ENCODE results near the gene FAM20B. TPM values are rescaled to one million over a fixed set of nuclear protein-coding genes. Genes with fewer than 3 reads are reported as not detected.

FAM20B gene
- total and polyA plus RNA-seq, 8 donors = 5.4 to 24.6 (median 16.0) TPM

DNA sequence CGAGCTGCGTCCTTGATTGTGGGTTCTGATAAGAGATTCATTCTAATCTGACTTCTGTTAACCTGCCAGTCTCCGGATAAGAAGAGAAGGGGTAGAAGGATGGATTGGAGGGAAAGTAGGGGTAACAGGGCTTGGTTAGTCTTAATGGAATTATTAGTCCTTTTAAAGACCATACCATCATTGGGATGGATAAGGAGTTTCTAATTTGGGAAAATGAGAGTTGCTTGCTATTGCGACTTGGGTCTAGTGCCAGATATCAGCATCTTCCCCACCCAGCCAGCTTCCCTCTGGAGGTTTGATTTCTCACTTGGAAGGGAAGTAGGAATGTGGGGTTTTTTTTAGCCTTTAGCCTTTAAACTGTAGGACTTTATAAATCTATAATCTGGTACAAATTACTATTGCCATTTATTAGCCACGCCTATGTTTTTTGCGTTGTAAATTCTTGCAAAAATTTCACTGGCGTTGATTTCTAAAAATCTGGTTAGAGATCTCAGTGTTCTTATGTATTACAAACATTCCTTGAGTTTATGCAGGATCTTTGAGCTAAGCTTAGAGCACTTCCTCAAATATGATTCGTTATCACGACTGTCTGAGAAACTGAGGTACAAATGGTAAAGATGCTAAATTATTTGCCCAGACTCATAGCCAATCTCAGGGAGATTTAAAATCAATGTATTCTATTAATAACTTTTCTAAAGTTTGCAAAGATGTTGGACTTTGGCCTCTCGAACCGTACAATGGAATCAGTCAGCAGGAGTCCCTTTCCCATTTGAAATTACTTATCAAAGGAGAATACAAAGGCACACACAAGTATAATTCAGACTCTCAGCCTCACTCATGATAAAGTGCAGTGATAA, 1.3 kb downstream of the FAM20B start:
- H3K4me1 ChIP-seq = peaks cover 34 to 47% (median 36%) of the 10 kb centered on the region in 3 donors
- no peak for FAIRE-seq

DNA sequence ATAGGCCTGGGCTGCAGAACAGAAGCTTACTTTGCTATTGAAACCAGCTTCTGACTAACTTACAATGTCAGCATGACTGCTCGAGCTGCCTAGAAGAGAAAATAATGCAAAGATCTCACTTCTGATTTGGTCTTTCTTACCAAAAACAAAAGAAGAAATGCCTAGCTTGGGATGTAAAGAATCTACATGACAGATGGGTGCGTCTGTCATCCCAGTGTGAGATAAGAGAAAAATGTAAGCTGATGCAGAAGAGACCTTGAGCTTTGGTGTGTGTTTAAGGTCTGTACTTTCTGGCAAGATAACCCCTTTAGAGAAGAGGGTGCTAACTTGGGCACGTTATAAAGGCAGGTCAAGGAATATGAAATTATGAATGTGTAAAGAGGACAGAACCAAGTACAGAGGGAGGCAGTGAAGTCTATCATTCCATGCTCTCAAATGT, 3.6 kb downstream of the FAM20B start:
- no peak for FAIRE-seq
- peaks cover 47 to 57% (median 51%) of the 10 kb centered on the region in 3 donors for H3K4me1 ChIP-seq
- no peak for ATAC-seq

More for the DNA sequence above, 1.3 kb downstream of the FAM20B start:
- Histone ChIP-seq H3K9me3 (no peaks in the 10 kb centered on the region), H3K27ac (peak overlapping the region; percentile 90 to 99 (median 98)), H3K4me3 (peak overlapping the region; percentile 57 to 94 (median 76)), H3K36me3 (no peaks in the 10 kb centered on the region), H3K27me3 (no peaks in the 10 kb centered on the region)
- peak in 2 of 4 donors; percentile 5 to 6 for ATAC-seq
- intact Hi-C loops (cut with DNase I) = no loop called here
- peak in 2 of 6 donors; percentile 11 to 25 for DNase-seq
- 4% methylated on average over 11 of the region's 11 CpGs for WGBS, 2 donors
- TF ChIP-seq, protein P1, sequence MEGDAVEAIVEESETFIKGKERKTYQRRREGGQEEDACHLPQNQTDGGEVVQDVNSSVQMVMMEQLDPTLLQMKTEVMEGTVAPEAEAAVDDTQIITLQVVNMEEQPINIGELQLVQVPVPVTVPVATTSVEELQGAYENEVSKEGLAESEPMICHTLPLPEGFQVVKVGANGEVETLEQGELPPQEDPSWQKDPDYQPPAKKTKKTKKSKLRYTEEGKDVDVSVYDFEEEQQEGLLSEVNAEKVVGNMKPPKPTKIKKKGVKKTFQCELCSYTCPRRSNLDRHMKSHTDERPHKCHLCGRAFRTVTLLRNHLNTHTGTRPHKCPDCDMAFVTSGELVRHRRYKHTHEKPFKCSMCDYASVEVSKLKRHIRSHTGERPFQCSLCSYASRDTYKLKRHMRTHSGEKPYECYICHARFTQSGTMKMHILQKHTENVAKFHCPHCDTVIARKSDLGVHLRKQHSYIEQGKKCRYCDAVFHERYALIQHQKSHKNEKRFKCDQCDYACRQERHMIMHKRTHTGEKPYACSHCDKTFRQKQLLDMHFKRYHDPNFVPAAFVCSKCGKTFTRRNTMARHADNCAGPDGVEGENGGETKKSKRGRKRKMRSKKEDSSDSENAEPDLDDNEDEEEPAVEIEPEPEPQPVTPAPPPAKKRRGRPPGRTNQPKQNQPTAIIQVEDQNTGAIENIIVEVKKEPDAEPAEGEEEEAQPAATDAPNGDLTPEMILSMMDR (IDR thresholded peaks at IDR 0.05) = no peak

DNA sequence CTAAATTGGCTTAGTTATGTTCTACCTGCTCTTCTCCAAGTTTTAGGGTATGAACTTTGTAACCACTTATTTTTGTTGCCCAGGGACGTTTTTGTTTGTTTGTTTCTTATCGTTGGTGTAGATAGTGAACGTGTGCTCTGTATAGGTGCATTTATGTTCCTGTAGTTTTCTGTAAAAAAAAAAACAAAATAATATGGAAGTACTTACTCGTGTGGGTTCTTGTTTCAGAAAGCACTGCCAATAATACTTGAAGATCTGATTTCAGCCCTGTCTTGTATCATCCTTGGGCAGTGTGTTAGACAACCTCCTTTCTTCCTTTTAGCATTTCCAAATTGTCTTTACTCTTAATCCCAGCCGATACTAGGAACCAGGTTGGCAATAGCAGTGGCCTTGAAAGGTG, 4.4 kb downstream of the FAM20B start:
- FAIRE-seq (no peak), DNase-seq (no peak), ATAC-seq (no peak)
- H3K4me1 ChIP-seq = peaks cover 47 to 60% (median 51%) of the 10 kb centered on the region in 3 donors
- H3K9me3 ChIP-seq = no peaks in the 10 kb centered on the region
- no peaks in the 10 kb centered on the region for H3K36me3 ChIP-seq
- no peaks in the 10 kb centered on the region for H3K27me3 ChIP-seq
- TF ChIP-seq, protein P1 (IDR thresholded peaks at IDR 0.05) = no peak
- intact Hi-C loops (cut with DNase I) = no loop called here
- no peak overlapping the region for H3K4me3 ChIP-seq
- no peak overlapping the region for H3K27ac ChIP-seq
- 14 to 15% methylated on average over 5 of the region's 5 CpGs for WGBS, 2 donors

More for the DNA sequence above, 3.6 kb downstream of the FAM20B start:
- H3K27me3 ChIP-seq = no peaks in the 10 kb centered on the region
- 20% methylated on average over 3 of the region's 3 CpGs for WGBS, 2 donors
- H3K36me3 ChIP-seq = no peaks in the 10 kb centered on the region
- peak overlapping the region in 2 of 4 donors; percentile 13 to 33 for H3K27ac ChIP-seq
- intact Hi-C loops (cut with DNase I) = no loop called here
- H3K4me3 ChIP-seq = no peak overlapping the region
- no peaks in the 10 kb centered on the region for H3K9me3 ChIP-seq
- no peak for DNase-seq
- TF ChIP-seq, protein P1 (IDR thresholded peaks at IDR 0.05) = no peak

DNA sequence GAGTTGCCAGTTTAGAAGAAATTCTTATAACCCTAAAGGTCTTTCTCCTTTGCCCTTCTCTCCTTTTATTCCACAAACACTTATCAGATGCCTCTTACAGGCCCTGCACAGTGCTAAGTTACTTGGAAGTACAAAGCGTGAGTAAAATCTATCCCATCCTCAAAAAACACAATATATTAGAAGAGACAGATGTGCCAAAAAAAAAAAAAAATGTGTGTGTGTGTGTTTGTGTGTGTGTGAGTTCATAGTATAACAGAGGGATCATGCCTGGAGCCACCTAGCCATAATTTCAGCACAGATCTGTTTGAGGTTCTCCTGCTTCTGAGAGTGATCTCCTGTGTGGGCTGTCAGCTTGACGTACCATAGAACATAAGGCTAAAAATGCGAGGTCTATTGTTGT, 5.0 kb downstream of the FAM20B start:
- WGBS, 2 donors = 46 to 56% methylated on average over 3 of the region's 3 CpGs
- no peak overlapping the region for H3K4me3 ChIP-seq
- TF ChIP-seq, protein P1 (IDR thresholded peaks at IDR 0.05) = no peak
- H3K9me3 ChIP-seq = no peaks in the 10 kb centered on the region
- no peaks in the 10 kb centered on the region for H3K27me3 ChIP-seq
- H3K4me1 ChIP-seq = peaks cover 47 to 60% (median 51%) of the 10 kb centered on the region in 3 donors
- FAIRE-seq (no peak), DNase-seq (no peak), ATAC-seq (no peak)
- intact Hi-C loops (cut with DNase I) = no loop called here
- H3K27ac ChIP-seq = peak overlapping the region in 1 of 4 donors; percentile 37
- H3K36me3 ChIP-seq = no peaks in the 10 kb centered on the region

DNA sequence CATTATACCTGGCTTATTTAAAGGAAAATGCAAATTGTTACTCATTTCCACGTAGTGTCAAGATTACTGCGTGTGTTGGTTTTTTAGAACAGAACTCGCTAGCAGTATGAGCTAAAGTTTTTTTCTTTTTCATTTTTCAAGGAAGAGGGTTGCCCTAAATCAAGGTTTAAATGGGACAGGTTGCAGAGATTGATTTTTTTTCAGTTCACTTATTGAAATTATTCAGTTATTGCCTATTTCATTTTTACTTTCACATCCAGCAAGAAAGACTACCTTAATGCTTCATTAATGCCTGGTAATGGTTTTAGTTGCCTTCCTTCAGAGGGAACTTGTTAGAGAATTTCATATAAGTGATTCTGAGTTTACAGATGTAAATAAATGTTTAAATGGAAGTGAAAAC, 5.6 kb downstream of the FAM20B start:
- ATAC-seq (no peak), DNase-seq (no peak), FAIRE-seq (no peak)
- TF ChIP-seq, protein P1 (IDR thresholded peaks at IDR 0.05) = no peak
- WGBS, 2 donors = 30 to 41% methylated on average over 3 of the region's 3 CpGs
- intact Hi-C loops (cut with DNase I) = no loop called here
- Histone ChIP-seq H3K4me3 (peak overlapping the region in 1 of 4 donors; percentile 4), H3K27ac (peak overlapping the region in 1 of 4 donors; percentile 37), H3K36me3 (no peaks in the 10 kb centered on the region), H3K27me3 (no peaks in the 10 kb centered on the region), H3K9me3 (no peaks in the 10 kb centered on the region), H3K4me1 (peaks cover 47 to 60% (median 51%) of the 10 kb centered on the region in 3 donors)

Data from pancreas (tissue), 10 donors.